Brain microvascular endothelial cell (primary cell): ENCODE data around the gene TRIM37.

ENCODE experiments used
- DNase-seq: peaks from one replicate; pipeline ENCODE4 v3.0.0-alpha.2; 2020
- H3K27ac ChIP-seq: fragments of 250-450 bp; sonication (Bioruptor Pico); 2 replicates; pipeline ENCODE4 v1.5.1; 2020; ENCODE audit warnings: mild to moderate bottlenecking, moderate library complexity
- H3K27me3 ChIP-seq: fragments of 250-450 bp; sonication (Bioruptor Pico); replicated peaks from 2 replicates; pipeline ENCODE4 v1.5.1; 2020; ENCODE audit warnings: mild to moderate bottlenecking
- H3K36me3 ChIP-seq: fragments of 250-450 bp; sonication (Bioruptor Pico); replicated peaks from 2 replicates; pipeline ENCODE4 v1.5.1; 2020; ENCODE audit warnings: mild to moderate bottlenecking
- H3K4me3 ChIP-seq: 2 replicates; pipeline ENCODE4 v1.5.1; 2011; ENCODE audit warnings: low read depth, mild to moderate bottlenecking, control low read depth, low read length, moderate library complexity
- in situ Hi-C: cut with HindIII; loops from 2 replicates; pipeline ENCODE4 v1.10.0; 2017; ENCODE audit warnings: low sequenced_read_pairs, low pct_ligation_motif_present
- TF ChIP-seq, protein P1 (sequence below): IDR thresholded peaks from 2 replicates; pipeline ENCODE4 v1.5.1; 2011; ENCODE audit warnings: low read depth, mild to moderate bottlenecking, moderate library complexity, low read length, control low read depth, inconsistent platforms; ENCODE audit errors: missing control alignments

The TRIM37 gene

GRCh38 chr17:59121901-59122480 is 15.3 kb upstream of the TRIM37 start:
- DNase-seq, result no peak
- TF ChIP-seq, protein P1, sequence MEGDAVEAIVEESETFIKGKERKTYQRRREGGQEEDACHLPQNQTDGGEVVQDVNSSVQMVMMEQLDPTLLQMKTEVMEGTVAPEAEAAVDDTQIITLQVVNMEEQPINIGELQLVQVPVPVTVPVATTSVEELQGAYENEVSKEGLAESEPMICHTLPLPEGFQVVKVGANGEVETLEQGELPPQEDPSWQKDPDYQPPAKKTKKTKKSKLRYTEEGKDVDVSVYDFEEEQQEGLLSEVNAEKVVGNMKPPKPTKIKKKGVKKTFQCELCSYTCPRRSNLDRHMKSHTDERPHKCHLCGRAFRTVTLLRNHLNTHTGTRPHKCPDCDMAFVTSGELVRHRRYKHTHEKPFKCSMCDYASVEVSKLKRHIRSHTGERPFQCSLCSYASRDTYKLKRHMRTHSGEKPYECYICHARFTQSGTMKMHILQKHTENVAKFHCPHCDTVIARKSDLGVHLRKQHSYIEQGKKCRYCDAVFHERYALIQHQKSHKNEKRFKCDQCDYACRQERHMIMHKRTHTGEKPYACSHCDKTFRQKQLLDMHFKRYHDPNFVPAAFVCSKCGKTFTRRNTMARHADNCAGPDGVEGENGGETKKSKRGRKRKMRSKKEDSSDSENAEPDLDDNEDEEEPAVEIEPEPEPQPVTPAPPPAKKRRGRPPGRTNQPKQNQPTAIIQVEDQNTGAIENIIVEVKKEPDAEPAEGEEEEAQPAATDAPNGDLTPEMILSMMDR, result no peak
- H3K27me3 ChIP-seq, result no peaks in the 10 kb centered on the region
- in situ Hi-C loops, result no loop called here
- no peak overlapping the region for H3K27ac ChIP-seq
- peaks cover 5% of the 10 kb centered on the region for H3K36me3 ChIP-seq
- H3K4me3 ChIP-seq, result no peak overlapping the region

- TF ChIP-seq, protein P1, result no peak
- Histone ChIP-seq H3K27ac (no peak overlapping the region), H3K36me3 (peaks cover 15% of the 10 kb centered on the region), H3K27me3 (no peaks in the 10 kb centered on the region), H3K4me3 (no peak overlapping the region)
- no peak for DNase-seq
- in situ Hi-C loops, result no loop called here
Measured at GRCh38 chr17:59115474-59115873, 8.8 kb upstream of the TRIM37 start.

DNA sequence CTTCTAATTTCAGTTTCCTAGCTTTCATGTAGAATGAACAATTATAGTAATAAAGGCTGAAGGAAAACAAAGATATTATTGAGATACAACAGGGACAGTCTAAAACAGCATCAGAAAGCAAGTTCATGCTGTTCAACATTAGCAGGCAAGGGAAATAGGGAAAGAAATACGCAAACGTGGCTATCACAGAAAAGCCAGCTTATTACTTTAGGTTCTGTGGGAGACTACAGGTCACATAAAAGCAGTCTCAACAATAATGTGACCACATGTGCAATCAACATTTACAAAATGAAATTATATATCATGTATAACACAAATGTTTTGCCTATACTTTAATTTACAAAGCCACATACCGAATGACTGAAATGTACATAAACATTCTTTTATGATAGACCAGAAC is 4.9 kb upstream of the TRIM37 start:
- Histone ChIP-seq H3K4me3 (no peak overlapping the region), H3K27ac (no peak overlapping the region), H3K27me3 (no peaks in the 10 kb centered on the region), H3K36me3 (peaks cover 10% of the 10 kb centered on the region)
- DNase-seq, result no peak
- in situ Hi-C loops, result no loop called here
- TF ChIP-seq, protein P1, result no peak

DNA sequence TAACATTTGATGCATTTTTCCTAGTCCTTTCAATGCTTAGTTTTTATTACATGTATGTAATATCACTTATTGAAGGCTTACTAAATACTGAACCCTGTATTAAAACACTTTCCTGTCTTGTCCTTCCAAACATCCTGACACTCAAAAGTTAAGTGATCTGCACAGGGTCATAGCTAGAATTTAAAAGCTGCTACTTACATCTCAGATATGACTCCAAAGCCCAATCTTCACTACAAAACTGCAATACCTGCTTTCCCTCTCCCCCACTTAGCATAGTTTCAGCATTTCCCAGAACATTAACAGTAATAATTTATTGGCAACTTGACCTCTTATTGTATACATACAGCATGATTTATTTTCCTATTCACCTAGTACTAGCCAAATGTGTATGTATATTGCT is 4.3 kb upstream of the TRIM37 start:
- Histone ChIP-seq H3K27me3 (no peaks in the 10 kb centered on the region), H3K27ac (no peak overlapping the region), H3K36me3 (peaks cover 10% of the 10 kb centered on the region), H3K4me3 (no peak overlapping the region)
- TF ChIP-seq, protein P1, result no peak
- DNase-seq, result no peak
- in situ Hi-C loops, result no loop called here

- TF ChIP-seq, protein P1, result no peak
- H3K27me3 ChIP-seq, result no peaks in the 10 kb centered on the region
- DNase-seq, result no peak
- peaks cover 4% of the 10 kb centered on the region for H3K36me3 ChIP-seq
- in situ Hi-C loops, result no loop called here
- H3K4me3 ChIP-seq, result no peak overlapping the region
- no peak overlapping the region for H3K27ac ChIP-seq
Measured at GRCh38 chr17:59108400-59109102, 1.9 kb upstream of the TRIM37 start.
